NCI-H187 (cell line): ENCODE data around the gene NDRG4.
A peak's percentile ranks its signal among the peaks of the same experiment; 100 is the strongest.

ENCODE experiments used
- DNase-seq, 2 experiments: peaks; one replicate each; lab custom pipeline; 2025; lab: John Stamatoyannopoulos, UW

The NDRG4 gene

DNA sequence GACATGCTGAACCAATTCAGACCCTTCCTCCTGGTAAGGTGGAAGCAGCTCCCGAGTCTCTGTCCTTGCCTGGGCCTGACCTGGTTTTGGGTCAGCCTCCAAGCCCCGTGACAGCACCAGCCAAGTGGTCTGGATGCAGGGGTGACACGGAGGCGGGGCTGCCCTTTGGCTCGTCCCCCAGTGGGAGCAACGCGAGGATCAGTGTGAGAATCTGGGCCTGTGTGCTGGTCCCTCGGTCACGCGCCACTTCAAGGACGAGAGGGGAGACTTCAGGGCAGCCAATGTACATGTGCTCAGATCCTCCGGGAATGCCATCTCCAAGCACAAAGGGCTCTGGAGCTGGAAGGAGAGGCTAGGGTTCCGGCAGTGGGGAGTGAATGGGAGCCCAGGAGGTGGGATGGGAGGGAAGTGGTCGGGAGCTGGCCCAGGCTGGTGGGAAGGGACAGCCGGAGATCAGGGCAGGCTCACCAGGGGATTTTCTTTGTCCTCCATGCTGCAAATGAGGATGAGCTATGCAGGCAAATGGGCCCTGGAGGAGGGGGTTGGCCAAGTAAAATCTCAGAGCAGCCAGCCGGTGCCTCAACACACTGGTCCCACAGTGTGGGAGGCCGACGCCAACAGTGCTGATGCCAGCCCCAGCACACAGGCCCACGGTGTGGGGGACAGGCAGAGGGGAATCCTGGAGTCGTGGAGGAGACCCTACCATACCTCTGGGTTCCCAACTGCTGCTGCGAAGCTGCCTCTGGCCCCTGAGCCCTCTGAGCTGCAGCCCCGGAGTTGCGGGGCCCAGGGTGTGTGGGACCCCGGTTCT lies 4.2 kb upstream of the NDRG4 start:
- no peak for DNase-seq

DNA sequence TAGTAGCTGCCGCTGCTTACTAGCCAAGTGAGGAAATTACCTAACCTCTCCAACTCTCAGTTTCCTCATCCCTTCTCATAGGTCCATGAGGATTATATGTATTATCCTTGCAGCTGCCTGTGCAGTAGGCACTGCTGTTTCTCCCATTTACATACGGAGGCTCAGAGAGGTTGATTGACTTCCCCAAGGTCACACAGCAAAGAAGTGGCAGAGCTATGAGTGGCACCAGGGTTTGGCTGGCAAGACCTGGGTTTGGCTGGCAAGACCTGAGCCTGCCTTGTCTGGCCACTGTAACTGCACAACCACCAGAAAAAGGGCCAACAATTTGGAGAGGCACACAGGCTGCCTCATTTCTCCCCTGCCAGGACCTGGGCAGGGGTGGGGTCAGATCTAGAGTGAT lies 2.5 kb upstream of the NDRG4 start:
- no peak for DNase-seq

DNA sequence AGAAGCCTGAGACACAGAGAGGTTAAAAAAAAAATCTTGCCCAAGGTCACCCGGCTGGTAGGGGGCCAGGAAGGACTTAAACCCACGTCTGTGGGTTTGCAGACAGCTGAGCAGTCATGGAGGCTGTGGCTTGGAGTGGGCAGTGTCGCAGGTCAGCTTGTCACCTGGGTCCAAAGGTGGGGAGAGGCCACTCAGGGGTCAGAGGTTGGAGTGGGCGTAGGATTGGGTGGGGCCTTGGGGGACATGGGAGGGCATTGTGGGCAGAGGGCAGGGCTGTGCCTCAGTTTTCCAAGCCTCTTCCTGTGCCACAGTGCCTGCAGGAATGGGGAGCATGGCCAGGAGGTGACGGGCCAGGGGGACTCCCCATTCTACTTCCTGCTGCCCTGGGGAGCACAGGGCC lies 2.0 kb upstream of the NDRG4 start:
- no peak for DNase-seq

DNA sequence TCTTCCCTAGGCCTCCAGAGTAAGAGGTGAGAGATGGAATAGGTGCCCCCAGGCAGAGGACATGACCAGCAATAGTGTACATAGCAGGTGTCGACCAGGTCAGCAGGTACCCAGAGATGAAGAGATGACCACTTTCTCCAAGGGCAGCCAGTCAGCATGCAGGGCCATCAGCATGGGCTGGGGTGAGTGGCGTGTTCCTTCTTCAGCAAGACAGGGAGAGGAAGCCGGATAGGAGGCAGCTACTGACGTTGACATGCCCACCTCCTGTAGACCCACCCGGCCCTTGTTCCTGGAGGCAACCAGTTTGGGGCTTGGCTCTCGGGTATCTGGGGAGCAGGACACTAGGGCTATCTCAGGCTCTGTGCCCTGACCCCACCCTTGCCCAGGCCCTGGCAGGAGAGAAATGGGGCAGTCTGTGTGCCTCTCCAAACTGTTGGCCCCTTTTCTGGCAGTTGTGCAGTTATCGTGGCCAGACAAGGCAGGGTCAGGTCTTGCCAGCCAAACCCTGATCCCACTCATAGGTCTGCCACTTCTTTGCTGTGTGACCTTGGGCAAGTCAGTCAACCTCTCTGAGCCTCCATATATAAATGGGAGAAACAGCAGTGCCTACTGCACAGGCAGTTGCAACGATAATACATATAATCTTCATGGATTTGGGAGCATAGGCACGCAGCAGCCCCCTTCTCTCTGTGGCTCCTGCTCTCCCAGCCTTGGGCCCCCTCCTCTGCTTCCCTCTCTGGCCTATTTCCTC lies 1.4 kb upstream of the NDRG4 start:
- DNase-seq, result no peak

DNA sequence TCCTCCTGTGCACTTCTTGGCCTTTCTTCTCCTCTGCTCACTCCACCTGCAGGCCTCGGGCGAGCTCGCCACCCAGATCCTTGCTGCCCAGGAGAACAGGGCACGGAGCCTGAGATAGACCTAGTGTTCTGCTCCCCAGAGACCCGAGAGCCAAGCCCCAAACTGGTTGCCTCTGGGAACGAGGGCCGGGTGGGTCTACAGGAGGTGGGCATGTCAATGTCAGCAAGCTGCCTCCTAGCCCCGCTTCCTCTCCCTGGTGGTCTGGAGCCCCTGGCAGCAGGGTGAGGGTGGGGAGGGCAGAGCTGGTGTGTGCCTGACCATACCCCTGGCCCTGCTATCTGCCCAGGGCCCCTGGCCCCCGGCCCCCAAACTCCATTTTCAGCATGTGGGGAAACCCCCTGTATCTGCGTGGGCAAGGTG lies 841 bp upstream of the NDRG4 start:
- DNase-seq, result no peak

DNA sequence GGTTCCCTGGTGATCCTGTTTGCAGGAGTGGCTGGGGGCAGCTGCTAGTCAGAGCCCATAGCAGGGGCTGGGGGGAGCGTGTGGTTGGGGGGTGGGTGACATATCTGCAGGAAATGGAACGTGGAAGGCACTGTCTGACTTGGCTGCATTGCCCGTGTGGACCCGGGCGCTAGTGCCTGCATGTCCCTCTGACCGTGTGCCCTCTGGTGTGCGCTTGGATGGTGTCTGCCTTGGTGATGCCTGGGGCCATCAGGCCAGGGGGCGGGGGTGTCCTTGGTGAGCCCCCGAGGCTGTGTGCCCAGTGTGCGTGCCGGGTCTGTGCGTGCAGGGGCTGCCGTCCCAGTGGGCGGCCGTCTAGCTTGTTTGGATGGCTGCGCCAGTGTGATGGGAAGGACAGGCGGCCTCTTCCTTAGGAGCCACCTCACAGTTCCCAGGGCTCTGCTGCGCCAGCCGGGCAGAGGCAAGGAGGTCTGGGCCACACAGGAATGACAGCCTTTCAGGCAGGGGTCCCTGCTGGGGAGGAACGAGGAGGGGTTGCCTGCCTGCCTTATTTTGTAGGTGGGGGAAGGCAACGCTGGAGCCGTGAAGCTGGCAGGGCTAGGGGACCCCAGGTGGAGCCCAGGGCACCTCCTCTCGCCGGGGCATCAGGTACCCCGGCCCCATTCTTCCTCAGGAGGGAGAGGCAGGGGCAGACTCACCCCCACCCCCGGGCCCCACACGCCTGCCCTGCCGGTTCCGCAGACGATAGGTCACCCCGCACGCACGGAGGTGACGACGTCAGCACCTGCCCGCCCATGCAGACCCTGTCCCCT lies 693 bp downstream of the NDRG4 start:
- DNase-seq, result no peak

DNA sequence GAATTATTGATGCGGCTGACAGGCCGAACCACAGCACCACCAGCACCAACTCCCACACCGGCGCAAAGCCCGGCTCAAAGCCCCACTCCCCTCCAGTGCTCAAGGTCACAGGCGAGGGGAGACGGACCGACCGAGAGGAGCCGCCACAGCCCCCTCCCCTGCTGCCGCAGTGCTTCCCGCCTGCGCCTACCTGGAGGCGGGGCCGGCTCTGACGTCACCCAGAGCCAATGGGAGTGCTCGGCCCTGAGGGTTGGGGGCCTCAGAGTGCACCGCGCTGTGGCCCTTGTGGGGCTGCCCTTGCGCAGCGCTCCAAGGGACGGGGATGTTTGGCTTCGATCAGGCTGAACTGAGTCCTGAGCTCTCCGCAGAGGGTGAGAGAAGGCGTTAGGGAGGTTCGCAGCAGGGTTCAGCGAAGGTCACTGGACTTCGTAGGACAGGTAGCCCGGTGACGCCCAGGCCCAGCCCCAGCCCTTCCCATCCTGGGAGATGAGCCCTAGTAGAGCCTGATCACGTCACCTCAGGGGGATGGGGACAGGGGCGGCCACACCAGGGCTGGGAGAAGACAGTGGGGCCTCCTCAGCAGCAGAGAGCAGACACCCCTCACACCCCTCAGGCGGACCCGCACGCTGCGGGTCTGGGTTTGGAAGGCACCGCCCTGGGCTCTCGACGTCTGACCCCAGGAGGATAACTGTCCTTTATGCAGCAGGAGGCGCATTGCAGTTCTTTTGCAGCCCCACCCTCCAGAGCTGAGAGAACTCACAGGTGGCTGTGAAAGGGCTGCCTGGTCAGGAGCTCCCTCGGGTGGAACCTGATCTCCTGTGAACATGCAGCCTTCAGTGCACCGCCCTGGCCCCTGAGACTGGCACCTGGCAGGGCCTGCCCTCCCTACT lies 1.5 kb downstream of the NDRG4 start:
- DNase-seq, result peak in 1 of 2 experiments; percentile 36

DNA sequence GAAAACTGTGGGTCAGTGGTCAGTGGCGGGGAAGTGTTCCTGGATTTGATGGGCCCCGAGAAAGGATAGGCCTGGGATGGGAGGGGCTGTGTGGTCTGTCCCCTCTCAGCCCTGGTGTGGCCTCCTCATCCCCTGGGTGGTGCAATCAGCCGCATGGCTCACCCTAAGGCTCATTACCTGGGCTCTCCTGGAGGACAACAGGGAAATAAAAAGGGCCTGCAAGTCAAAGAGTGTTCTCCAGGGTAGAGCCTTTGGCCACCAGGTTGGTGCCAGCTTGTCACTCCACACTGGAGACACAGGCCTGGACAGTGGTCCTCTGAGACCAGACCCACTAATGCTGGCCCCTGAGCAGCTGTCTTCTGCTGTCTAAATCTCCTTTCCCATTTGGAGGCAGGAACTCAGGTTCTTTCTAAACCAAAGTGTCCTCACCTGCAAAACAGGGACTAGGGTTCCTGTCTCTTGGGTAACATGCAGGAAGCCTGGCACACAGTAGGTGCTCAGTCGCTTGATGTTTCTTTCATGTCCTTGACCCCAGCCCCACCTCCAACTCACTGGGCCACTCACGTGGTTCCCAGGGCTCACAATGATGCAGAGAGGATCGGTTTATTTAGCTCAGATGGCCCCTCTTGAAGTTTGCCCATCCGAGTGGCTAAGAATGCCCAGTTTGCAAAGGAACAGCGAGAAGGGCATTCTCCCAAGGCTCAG lies 2.4 kb downstream of the NDRG4 start:
- DNase-seq, result no peak

DNA sequence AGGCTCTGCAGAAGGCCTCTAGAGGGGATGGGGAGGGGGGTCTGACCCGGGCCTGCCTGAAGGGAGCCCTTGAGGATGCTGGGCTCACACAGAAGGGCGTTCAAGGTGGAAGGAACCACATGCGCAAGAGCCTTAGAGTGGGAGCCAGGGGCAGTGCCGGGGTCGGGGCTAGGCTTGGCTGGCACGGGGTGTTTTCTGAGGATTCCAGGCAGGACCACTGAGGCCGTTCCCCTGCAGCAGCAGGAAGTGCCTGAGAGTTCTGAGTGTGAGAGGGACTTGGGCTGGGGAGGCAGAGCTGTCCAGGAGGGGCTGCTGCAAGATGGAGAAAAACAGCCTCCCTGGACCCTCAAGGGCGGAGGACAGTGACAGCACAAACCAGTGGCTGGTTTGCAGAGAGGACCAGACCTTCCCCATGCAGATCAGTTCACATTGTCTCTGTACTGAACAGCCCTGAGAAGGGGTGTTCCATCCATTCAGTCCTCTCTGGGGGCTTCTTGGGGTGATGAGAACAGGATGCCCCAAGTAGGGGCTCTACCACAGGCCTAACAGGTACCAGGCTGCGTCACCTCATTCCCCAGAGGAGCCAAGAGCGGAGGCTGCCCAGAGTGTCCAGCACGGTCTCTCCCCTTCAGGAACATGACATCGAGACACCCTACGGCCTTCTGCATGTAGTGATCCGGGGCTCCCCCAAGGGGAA lies 3.4 kb downstream of the NDRG4 start:
- DNase-seq, result no peak

DNA sequence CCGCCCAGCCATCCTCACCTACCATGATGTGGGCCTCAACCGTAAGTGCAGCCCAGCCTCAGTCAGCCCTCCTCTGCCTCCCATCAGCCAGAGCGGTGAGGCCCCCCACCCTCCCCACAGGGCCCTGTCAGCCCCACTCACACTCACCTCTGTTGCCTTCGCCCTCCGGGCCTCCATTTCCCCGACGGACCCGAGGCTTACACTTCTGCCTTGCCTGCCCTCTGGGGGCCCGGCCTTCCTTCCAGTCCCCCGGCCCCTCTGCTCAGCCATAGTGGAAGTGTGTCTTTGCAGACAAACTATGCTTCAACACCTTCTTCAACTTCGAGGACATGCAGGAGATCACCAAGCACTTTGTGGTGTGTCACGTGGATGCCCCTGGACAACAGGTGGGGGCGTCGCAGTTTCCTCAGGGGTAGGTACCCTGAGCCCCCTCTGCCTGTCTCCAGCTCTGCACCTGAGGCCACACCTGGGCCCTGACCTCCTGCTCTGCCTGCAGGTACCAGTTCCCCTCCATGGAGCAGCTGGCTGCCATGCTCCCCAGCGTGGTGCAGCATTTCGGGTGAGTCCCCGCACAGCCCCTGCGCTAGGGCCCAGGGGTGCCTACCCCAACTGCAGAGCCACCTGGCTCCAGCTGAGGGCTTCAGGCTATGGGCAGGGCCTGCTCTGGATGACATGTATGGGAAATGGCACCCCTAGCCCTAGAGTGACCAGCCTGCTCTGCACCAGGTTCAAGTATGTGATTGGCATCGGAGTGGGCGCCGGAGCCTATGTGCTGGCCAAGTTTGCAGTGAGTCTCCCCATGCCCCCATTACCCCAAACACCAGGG lies 4.1 kb downstream of the NDRG4 start:
- no peak for DNase-seq

DNA sequence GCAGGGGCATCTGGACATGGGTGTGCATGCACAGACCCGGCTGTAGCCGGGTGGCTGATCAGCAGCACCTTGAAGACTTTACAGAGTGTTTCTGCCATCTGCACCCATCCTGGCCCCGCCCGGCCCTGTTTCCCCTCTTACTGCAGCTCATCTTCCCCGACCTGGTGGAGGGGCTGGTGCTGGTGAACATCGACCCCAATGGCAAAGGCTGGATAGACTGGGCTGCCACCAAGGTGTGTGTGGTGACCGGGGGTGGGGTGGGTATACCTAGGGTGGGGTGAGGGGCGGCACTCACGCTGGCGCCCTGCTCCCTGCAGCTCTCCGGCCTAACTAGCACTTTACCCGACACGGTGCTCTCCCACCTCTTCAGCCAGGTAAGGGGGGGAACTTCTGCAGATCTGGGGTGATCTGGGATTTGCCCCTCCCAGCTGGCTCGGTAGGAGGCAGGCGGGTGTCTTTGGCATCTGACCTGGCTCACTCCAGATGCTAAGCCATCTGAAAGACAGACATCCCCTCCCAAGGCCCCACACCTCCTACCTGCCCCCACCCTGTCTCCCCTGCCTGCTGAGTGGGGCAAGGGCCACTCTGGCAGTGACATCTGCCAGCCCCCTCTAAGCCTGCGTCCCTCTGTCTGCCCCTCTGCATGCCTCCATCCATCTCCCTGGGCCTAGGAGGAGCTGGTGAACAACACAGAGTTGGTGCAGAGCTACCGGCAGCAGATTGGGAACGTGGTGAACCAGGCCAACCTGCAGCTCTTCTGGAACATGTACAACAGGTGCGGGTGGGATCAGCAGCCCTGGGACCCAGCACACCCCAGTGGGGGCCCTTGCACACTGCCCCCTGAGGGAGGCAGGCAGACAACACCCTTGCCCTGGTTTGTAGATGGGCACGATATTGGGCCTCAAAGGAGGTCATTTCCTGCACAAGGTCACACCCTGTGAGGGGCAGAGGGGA lies 6.6 kb downstream of the NDRG4 start:
- DNase-seq, result no peak

DNA sequence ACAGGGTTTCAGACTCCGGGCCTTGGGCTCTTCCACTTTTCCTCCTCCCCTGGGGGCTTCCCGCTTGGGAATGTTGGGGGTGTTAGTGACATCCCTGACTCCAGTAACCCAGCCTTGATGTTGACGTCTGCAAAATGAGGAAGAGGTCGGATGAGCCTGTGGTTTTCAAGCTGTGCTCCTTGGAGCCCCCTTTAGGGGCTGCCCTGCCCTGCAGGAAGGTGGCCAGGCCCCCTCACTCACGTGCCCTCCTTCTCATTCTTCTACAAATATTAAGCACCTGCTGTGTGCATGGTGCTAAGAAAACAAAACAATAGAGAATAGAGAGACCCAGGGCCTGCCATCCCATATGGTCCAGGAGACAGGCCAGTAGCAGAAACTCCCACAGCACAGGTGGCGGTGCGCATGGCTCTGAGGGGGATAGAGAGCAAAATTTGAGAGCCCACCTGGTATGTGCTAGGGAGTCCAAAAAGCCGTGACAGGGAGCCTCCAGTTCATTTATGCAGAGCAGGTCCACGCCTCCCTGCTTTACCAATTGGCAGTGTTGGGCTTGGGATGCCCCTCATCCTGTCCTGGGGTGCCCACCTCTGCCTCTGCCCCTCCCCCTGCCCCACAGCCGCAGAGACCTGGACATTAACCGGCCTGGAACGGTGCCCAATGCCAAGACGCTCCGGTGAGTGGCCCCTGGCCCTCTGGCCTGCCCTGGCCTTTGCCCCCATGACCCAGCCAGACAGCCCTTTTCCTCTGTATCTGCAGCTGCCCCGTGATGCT lies 7.4 kb downstream of the NDRG4 start:
- no peak for DNase-seq

DNA sequence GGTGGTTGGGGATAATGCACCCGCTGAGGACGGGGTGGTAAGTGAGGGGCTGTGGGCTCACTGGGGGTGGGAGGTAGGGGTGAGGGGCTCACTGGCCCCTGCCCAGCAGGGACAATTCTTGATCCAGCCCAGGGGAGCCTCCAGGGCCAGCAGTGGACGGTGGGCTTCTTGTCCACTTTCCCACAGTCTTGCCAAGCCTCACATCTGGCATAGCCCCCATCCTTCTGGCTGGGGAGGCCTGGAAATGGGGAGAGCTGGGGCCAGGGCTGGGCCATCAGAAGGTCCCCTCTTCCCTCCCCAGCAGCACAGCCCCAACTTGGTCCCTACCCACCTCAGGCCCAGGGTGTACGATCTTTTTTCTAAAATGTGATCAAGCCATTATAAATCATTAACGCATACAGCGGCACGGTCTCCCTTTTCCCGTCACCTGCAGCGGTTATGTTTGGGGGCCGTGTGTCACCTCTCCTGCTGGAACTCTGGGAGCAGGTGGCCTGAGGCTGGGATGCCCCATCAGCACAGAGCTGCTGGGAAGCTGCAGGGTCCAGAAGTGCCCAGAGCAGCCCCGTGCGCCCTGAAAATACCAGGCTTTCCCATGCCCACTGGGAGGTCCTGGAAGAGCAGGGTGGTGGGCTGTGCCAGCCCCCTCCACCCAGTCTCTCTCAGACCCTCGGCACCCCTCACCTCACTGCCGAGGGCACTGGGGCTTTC lies 8.2 kb downstream of the NDRG4 start:
- no peak for DNase-seq

DNA sequence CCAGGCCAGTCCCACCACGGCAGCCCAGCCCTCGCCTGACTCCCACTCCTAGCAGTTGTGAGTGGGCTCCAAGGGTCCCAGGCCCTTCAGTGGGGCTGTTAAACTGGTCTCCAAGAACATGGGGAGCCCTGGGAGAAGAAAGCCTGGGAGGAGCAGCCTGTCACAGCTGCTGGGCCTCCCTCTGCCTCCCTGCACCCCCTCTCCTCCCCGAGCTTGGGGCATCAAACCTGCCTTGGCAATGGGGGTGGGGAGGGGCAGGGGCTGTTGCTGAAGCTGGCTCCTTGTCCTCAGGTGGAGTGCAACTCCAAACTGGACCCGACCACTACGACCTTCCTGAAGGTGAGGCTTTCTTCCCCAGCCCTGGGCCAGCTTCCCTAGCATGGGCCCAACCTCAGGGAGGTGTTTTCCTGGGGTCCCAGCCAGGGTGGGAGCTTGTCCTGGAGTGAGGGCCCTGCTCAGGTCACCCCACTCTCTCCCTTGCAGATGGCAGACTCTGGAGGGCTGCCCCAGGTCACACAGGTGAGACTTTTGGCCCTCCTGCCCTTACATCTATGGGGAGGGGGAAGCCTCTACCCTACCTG lies 8.8 kb downstream of the NDRG4 start:
- DNase-seq, result no peak

DNA sequence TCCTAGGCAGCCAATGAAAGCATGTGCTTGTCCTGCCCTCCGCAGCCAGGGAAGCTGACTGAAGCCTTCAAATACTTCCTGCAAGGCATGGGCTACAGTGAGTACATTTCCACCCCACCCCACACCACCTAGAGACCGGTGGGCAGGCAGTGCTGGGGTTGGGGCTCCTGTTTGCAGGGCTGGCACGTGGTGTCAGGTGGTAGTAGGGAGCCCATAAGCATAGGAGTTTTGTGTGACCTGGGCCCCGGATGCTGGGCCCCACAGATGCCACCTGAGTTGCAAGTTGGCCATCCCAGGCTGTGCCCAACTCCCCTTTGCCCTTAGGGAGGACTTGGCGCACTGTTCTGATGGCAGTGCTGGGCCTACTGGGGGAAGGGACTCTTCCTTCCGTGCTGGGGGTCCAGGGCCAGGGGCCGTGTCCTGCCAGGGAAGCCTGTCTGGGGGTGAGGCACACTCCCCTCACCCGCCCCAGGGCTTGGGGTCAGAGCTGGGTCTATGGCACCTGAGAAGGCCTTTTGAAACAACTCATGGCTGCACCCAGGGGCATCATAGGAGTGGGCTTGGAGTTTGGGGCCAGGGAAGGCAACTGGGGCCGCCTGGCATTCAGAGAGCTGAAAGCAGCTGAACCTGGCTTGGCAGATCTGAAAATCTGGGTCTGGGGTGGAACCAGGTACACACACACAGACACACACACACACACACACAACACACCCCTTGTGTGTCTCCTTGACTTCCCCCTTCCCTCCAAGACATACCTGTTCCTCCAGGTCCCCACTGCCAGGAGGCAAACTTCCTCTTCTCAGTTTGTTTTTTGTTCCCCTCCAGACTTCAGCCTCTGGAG lies 9.5 kb downstream of the NDRG4 start:
- no peak for DNase-seq
